ENCODE results near the gene NPR1. TPM values are rescaled to one million over a fixed set of nuclear protein-coding genes. Genes with fewer than 3 reads are reported as not detected.
A peak's percentile ranks its signal among the peaks of the same experiment; 100 is the strongest.
"Not testable (repeated sequence)": the region's sequence is repeated elsewhere in the genome, so short reads cannot be mapped to it uniquely, and the experiment has no call there.

NPR1 gene
- total RNA-seq = 1.8 TPM

GRCh38 chr1:153678519-153679336, at the start of gene NPR1:
NPR1 (plus strand) TSS chr1:153678688; CDS start chr1:153679109, 421 bp downstream.
- peak; percentile 53 for ATAC-seq

GRCh38 chr1:153629343-153629665, 49.2 kb upstream of the NPR1 start:
- ATAC-seq = no peak

GRCh38 chr1:153629971-153630370, 48.5 kb upstream of the NPR1 start:
- no peak for ATAC-seq

GRCh38 chr1:153630384-153630783, 48.1 kb upstream of the NPR1 start:
- no peak for ATAC-seq

- no peak for ATAC-seq
Observed at GRCh38 chr1:153631047-153632022, 47.2 kb upstream of the NPR1 start.

GRCh38 chr1:153633161-153633753, 45.2 kb upstream of the NPR1 start:
- peak; percentile 20 for ATAC-seq

GRCh38 chr1:153633754-153634665, 44.5 kb upstream of the NPR1 start, which contains the start of gene CHTOP:
CHTOP (plus strand) TSS chr1:153634066; CDS start chr1:153636589, 2,523 bp downstream.
- peak; percentile 97 for ATAC-seq

GRCh38 chr1:153635872-153636271, 42.6 kb upstream of the NPR1 start:
- no peak for ATAC-seq

GRCh38 chr1:153636312-153636711, 42.2 kb upstream of the NPR1 start:
- ATAC-seq = no peak

GRCh38 chr1:153638261-153638660, 40.2 kb upstream of the NPR1 start:
- ATAC-seq = no peak

GRCh38 chr1:153639280-153639679, 39.2 kb upstream of the NPR1 start:
- no peak for ATAC-seq

GRCh38 chr1:153640213-153640612, 38.3 kb upstream of the NPR1 start:
- ATAC-seq = not testable (repeated sequence)

- ATAC-seq = no peak
Observed at GRCh38 chr1:153640861-153641260, 37.6 kb upstream of the NPR1 start.

GRCh38 chr1:153642161-153642560, 36.3 kb upstream of the NPR1 start:
- ATAC-seq = peak; percentile 11

- no peak for ATAC-seq
Observed at GRCh38 chr1:153643100-153643499, 35.4 kb upstream of the NPR1 start.

- ATAC-seq = no peak
Observed at GRCh38 chr1:153643816-153644215, 34.7 kb upstream of the NPR1 start.

- ATAC-seq = no peak
Observed at GRCh38 chr1:153646672-153647345, 31.7 kb upstream of the NPR1 start.

- ATAC-seq = no peak
Observed at GRCh38 chr1:153647346-153647714, 31.2 kb upstream of the NPR1 start.

- peak; percentile 24 for ATAC-seq
Observed at GRCh38 chr1:153648000-153648643, 30.4 kb upstream of the NPR1 start.

- no peak for ATAC-seq
Observed at GRCh38 chr1:153649137-153649862, 29.2 kb upstream of the NPR1 start.
